GM13976 (cell line): ENCODE measurements around the gene ATP13A5.

Experiments used
- DNase-seq: peaks from one replicate; pipeline ENCODE4 v3.0.0; 2012; ENCODE audit warnings: low spot score
- CTCF ChIP-seq: IDR thresholded peaks from 2 replicates; pipeline ENCODE4 v1.5.1; 2012; ENCODE audit warnings: borderline replicate concordance, mild to moderate bottlenecking; ENCODE audit not compliant: insufficient read depth; ENCODE audit errors: extremely low read depth, missing control alignments, control extremely low read depth
- in situ Hi-C: fragments of 300-500 bp; cut with MboI; formaldehyde crosslinking; loops from one replicate; pipeline ENCODE4 v1.12.0; 2022; ENCODE audit warnings: low sequenced_read_pairs, mixed read lengths, inconsistent platforms; ENCODE audit not compliant: unreplicated experiment

ATP13A5 gene

GRCh38 chr3:193377591-193377990, 962 bp downstream of the ATP13A5 start:
- in situ Hi-C loops = no loop called here
- no peak for DNase-seq
- no peak for TF ChIP-seq CTCF

GRCh38 chr3:193375614-193376013, 2.9 kb downstream of the ATP13A5 start:
- TF ChIP-seq CTCF = no peak
- in situ Hi-C loops = no loop called here
- DNase-seq = no peak

GRCh38 chr3:193372783-193373182, 5.8 kb downstream of the ATP13A5 start:
- no peak for DNase-seq
- TF ChIP-seq CTCF = no peak
- in situ Hi-C loops = no loop called here

GRCh38 chr3:193367868-193368267, 10.7 kb downstream of the ATP13A5 start:
- in situ Hi-C loops = no loop called here
- DNase-seq = no peak
- no peak for TF ChIP-seq CTCF

GRCh38 chr3:193357291-193357690, 21.3 kb downstream of the ATP13A5 start:
- in situ Hi-C loops = no loop called here
- DNase-seq = no peak
- no peak for TF ChIP-seq CTCF

GRCh38 chr3:193354423-193354822, 24.1 kb downstream of the ATP13A5 start:
- no peak for DNase-seq
- in situ Hi-C loops = no loop called here
- TF ChIP-seq CTCF = no peak

GRCh38 chr3:193350744-193351143, 27.8 kb downstream of the ATP13A5 start:
- in situ Hi-C loops = no loop called here
- TF ChIP-seq CTCF = no peak
- DNase-seq = no peak
